AG08395 (cell line): ENCODE measurements around the gene SUMO1.
"Not testable (repeated sequence)": the region's sequence is repeated elsewhere in the genome, so short reads cannot be mapped to it uniquely, and the experiment has no call there.

Source experiments
- DNase-seq: peaks from one replicate; pipeline ENCODE4 v3.0.0; 2012; ENCODE audit warnings: mixed read lengths, low spot score

Gene SUMO1

DNA sequence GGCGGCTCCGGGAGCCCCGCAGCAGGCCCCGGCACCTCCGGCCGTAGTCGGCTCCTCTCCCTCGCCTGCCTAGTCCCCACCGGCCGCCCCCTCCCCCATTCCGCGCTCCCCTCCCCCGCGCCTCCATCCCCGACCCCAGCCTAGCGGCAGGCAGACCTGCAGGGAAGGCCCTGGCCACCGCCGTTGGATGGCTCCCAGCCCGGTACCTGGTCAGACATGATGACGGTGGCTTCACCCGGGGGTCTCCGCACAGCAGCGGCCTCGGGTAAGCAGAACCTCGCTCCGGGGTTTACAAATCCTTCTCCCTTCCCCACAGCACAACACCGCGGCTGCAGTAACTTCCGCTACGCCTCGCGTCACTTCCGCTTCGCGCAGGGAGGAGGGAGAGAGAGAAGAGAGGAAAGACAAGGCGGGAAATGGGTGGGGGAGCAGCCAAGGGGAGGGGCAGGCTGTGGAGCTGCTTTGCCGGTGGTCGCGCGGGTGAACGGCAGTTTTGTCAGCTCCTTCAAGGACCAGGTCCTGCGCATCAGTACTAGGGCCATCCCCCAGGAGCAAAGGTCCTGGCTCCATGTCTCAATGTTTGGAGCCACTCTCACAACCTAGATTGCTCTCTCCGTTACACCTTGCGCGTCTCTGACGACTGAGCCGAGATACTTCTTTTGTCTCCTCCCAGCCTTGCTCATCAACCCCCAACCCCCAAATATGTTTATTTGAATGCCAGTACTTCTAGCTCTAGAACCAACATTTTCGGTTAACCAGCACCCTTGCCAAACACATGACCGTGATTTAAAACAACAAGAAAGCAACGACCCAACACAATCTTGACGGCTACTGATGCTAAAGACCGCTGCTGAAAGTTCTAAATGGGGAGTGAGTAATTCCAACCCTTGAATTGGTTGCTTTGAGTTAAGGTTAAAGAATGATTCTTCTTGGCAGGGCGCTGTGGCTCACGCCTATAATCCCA, at the start of gene SUMO1:
SUMO1 (minus strand) TSS at position 364 of the 964 bp plus-strand sequence; CDS start at position 218, 146 bp downstream.
- peak; percentile 89 for DNase-seq

DNA sequence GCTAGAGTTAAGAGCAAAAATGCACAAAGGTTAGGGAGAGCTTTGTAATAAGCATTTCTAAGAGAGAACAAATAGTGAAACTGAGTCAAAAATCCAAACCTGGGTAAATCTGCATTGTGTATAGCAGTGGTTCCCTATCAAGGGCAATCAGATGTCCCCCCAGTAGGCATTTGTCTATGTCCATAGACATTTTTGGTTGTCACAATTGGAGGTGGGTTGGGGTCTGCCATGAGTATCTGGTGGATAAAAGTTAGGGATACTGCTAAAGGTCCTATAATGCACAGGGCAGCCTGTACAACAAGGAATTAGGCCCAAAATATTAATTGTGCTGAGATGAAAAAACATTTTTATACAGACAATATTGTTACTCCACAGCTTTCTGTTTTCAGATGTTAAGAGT, 48.2 kb upstream of the SUMO1 start:
- no peak for DNase-seq

DNA sequence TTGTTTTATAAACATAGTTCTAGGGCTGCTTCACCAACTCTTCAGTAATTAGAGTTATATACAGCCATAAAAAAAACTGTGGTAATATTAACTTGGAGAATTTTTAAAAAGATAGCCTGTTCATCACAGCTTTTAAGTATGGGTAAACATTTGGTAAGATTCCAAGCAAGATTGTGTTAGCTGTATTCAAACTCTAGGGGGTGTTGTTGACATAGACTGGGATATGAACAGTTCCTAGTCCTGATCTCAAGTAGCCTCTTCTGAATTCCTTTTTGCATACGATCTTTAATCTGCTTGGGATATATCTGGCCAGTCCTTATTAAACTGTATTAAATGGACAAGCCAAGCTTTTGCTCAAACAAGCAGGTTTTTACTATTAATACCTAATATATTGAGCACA, 40.5 kb upstream of the SUMO1 start:
- DNase-seq = peak; percentile 74

DNA sequence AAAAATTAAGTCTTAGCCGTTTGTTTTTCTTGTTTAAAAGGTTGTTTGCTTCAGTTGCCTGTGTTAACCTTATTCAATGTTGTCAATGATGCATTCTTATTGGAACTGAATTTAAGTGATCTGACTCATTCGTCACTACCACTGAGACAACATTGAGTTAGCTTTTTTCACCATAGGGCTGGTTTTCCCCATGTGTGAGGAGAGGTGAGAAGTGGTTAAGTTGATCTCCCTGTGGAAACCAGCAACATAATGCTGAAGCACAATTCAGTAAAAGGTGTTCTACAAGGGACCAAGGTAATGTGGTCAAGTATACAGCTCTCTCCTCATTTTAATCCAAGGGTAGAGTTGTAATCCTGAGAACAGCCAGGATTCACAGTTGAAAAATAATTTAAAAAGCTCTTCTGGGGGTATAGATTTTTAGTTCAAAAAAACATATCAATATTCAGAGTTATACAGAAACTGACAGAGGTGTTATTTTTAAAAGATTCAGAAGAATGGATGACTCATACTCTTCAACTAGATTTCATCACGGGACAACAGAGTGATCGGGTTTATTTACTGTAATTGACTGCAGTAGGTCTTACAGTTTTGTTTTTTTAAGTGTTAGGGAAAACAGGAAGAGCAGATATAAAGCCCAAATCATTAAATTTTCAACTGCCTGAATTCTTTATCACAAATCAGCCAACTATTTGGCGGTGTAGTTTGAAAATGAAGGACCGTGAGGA, 39.8 kb upstream of the SUMO1 start:
- peak; percentile 45 for DNase-seq

DNA sequence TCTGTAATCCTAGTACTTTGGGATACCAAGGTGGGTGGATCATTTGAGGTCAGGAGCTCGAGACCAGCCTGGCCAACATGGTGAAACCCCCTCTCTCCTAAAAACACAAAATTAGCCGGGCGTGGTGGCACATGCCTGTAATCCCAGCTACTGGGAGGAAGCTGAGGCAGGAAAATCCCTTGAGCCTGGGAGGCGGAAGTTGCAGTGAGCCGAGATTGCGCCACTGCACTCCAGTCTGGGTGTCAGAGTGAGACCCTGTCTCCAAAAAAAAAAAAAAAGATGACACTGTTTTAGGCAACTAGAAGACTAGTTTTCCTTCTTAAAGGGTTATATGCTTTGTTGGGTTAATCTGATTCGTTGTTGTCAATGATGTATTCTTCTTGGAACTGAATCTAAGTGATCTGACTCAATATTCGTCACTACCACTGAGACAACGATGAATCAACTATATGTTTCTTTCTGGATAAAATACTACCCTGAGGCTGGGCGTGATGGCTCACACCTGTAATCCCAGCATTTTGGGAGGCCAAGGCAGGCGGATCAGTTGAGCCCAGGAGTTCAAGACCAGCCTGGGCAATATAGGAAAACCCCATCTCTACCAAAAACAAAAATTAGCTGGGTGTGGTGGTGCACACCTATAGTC, 37.8 kb upstream of the SUMO1 start:
- peak; percentile 37 for DNase-seq

DNA sequence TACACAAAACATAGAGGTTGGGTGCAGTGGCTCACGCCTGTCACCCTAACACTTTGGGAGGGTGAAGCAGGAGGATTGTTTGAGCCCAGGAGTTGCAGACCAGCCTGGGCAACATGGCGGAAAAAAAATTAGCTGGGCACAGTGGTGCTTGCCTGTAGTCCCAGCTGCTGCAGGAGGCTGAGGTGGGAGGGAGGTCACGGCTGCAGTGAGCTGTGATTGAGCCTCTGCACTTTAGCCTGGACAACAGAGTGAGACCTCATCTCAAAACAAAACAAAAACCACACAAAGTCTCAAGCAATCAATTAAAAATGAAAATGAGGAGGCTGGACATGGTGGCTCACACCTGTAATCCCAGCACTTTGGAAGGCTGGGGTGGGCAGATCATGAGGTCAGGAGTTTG, 32.1 kb upstream of the SUMO1 start:
- no peak for DNase-seq

DNA sequence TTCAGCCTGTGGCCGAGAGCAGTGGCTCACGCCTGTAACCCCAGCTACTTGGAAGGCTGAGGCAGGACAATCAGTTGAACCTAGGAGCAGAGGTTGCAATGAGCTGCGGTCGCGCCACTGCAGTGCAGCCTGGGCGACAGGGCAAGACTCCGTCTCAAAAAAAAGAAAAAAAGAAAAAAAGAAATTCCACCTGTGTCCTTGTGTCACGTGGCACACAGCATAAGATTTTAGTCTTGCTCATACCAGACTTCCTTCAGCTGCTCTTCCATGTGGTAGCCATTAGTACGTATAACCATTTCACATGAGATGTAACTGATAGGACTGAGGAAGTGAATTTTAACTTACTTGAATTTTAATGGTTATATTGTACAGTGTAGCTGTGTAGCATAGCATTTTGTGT, 31.2 kb upstream of the SUMO1 start:
- no peak for DNase-seq

DNA sequence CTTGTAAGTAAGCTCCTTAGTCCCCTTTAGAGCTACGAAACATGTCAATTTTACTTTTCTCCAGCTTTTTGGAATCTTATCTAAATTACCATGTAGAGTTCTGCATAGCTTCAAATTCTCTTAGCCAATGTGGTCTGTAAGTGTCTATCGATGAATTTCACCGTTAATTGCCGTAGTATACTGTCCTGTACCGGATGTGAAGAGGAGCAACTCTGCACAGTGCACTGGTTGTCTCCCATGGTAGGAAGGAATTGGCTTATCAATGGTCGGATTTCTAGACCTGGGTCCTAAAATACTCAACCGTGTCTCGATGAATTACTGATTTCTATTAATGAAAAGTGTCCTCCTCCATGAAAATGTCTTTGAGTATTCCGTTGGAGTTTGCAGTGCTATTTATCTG, 29.1 kb upstream of the SUMO1 start:
- DNase-seq = peak; percentile 10

DNA sequence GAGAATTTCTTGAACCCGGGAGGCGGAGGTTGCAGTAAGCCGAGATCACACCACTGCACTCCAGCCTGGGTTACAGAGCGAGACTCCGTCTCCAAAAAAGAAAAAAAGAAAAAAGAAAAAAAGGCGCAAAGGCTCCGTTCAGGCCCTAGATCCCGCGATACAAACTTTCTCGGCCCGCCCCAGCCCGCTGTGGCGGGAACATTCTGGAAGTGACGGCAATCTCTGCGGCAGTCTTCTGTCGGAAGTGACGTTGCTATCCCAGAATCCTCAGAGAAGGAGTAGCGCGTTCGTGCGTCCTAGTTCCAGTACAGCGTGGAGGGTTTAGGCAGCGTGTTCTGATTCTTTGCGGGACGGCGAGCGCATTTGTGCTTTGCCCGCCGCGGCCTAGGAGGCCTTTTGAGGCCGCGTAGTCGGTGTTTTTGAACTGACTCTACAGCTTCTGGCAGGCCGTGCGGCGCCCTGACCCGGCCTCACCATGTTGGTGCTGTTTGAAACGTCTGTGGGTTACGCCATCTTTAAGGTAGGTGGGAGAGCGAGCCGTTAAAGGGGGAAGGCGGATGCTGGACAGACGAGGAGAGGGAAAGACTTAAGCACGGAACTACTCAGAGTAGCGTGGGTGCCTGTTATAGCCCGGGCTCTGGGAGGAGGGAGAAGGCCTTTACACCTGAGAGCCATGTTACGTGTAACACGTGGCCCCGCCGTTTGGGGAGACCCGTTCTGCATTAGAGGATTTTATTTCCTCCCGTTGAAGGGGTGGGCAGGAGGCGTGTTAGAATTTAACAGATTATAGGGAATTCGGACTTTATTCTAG, 27.3 kb upstream of the SUMO1 start, which contains the start of gene NOP58:
NOP58 (plus strand) TSS at position 297 of the 811 bp plus-strand sequence; CDS start at position 476, 179 bp downstream.
- peak; percentile 97 for DNase-seq

DNA sequence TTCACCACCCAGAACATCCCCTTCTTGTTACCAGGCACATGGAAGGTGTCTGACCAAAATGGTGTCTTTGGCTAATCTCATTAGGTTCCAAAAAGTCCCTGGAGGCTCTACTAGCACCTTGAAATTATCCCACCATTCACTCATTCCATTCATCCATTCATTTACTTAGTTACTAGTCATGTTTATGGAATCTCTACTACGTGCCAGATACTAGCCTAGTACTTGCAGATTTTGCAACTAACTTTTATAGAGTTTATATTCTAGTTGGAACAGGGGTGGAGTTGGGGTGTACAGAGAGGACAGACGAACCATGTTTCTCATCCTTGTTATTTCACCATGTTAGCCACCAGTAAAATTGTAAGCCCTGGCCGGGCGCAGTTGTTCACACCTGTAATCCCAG, 23.1 kb upstream of the SUMO1 start:
- peak; percentile 19 for DNase-seq

DNA sequence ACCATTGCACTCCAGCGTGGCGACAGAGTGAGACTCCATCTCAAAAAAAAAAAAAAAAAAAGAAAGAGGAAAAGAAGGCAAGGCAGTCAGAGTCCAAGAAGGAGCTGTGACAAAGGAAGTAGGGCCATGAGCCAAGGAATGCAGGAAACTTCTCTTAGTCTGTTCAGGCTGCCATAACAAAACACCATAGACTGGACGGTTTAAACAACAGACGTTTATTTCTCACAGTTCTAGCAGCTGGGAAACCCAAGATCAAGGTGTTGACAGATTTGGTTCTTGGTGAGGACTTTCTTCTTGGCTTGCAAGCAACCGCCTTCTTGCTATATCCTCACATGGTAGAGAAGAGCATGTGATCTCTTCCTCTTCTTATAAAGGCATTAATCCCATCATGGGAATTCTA, 13.1 kb upstream of the SUMO1 start:
- DNase-seq = no peak

DNA sequence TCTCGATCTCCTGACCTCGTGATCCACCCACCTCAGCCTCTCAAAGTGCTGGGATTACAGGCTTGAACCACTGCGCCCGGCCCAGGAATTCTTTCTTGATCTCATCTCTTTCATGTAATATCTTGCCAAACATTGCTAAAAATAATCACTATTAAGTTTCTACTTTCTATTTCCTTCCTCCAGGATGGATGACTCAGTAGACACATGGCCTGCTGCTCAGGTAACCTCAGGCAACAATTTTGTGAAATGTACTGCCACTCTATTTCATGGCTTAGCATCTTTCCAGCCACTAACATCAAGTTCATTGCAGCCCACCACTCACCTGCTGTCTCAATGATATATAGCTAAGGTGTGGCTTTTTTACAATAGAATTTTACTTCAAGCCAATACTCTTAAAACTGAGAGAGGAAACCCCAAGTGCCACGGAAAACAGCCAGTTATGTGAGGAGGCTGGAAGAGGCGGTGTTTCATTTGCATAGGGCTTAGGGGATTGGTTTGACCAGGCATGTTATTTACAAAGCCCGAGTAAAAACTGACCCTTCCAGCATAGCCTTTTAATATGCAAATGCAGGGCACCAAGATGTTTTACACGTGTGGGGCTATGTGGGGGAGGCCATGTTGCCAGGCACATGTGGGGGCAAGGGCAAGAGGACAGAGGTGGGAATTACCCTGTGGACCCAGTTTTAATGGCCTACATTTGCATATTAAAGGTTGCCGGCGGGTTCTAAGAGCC, 11.3 kb upstream of the SUMO1 start:
- DNase-seq = no peak

DNA sequence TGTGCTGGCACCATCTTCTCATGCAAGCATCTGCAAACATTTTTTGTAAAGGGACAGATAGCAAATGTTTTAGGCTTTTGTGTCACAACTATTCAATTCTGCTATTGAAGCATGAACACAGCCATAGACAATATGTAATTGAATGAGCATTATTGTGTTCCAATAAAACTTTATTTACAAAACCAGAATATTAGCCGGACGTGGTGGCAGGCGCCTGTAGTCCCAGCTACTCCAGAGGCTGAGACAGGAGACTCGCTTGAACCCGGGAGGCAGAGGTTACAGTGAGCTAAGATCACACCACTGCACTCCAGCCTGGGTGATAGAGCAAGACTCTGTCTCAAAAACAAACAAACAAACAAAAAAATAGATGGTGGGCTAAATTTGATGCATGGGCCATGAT, 9.3 kb upstream of the SUMO1 start:
- DNase-seq = not testable (repeated sequence)

DNA sequence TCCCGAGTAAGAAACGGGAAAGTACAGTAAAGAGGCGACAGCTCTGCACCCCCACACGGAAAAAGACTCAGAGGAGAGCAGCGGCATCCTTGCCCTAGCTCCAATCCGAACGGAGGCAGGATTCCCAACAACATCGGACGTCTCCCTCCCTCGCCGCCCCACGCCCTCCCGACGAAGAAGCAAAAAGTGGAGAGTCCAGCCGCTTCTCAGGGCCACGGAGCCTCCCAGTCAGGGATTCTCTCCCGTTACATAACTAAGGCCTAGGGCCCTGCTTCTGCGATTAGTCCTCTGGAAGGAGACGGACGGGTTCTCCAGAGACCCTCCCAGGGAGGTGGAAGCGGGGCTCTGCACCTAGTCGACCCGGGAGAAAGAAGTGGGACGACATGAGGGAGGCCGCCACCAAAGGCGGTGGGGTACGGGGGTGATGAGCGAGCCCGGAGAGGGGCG, 587 bp downstream of the SUMO1 start:
- DNase-seq = peak; percentile 69

DNA sequence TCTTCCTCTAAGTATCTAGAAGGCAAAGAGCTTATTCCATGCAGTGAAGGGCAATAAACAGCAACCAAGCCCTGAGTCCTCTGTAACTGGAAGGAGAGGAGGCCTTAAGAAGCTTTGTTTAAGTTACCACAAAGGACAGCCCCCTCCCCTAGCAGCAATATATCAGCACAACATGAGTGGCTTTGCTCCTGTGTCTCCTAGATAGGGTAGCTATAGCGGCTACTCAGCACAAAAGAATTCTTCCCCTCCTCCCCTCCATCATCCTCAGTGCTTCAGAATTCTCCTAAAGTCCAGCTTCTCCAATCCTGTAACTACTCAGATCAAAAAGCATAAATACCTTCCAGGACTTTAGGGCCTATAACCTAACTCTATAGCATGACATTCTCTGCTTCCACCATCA, 16.5 kb downstream of the SUMO1 start:
- peak; percentile 37 for DNase-seq

DNA sequence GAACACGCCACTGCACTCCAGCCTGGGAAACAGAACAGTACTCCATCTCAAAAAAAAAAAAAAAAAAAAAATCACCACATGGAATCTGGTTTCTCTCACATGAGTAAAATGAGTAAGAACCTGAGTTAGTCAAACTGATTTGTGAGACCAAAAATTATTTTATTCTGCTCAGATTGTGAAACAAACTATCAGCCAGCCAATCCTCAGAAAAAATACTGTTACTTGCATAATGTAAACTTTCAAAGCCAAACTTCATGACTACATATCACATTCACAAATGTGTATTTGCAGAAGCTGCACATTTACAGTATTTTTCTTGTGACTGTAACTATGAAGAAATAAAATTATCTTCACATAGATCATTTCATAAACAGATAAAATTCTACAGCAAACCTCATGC, 23.2 kb downstream of the SUMO1 start:
- no peak for DNase-seq

DNA sequence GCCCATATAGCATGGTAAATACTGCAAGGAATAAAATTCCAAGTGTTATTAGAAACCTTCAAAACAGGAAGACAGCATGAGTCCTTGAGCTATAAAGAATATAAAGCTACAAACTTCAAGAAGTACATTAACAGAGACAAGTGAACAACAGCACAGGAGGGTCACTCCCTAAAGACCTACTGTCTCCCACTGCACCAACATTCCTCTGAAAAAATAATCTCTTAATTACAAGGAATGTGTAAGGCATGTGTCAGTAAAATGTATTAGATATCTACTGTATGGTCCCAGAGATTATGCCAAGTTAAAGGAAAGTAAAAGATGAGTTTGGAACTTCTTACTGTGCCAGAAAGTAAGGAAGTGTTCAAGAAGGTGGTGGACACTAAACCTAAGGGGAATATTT, 29.9 kb downstream of the SUMO1 start:
- no peak for DNase-seq

DNA sequence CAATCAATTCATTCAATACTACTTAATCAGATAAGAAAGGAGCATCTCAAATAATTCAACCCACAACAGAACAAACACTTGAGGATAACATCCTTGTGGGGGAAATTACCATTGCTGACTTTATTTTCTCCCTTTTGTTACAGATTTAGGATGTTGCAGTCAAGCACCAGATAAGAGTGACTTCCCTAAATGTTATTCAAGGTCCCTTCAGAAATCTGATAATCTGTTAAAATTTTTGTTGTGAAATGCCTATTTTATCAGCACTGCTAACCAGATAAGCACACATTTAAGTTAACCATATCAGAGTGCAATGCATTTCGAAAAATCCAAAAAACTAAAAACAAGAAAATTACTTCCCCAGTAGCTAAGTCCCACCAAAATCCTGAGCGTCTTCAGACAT, 33.5 kb downstream of the SUMO1 start:
- no peak for DNase-seq

DNA sequence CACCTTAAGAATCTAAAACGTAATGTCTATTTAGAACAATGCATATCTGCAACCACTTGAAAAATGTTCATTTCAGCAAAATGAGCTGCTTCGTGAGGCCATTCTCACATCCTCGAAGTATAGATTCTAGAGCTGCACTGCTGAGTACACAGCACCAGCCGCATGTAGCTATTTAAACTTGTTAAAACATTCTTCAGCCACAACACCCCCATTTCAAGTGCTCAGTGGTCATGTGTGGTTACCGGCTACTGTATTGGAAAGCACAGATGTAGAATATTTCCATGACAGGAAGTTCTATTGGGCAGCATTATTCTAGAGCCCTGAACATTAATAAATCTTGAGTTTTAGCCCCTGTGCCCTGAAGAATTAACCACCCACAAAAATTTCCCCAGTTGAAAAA, 35.0 kb downstream of the SUMO1 start:
- no peak for DNase-seq

DNA sequence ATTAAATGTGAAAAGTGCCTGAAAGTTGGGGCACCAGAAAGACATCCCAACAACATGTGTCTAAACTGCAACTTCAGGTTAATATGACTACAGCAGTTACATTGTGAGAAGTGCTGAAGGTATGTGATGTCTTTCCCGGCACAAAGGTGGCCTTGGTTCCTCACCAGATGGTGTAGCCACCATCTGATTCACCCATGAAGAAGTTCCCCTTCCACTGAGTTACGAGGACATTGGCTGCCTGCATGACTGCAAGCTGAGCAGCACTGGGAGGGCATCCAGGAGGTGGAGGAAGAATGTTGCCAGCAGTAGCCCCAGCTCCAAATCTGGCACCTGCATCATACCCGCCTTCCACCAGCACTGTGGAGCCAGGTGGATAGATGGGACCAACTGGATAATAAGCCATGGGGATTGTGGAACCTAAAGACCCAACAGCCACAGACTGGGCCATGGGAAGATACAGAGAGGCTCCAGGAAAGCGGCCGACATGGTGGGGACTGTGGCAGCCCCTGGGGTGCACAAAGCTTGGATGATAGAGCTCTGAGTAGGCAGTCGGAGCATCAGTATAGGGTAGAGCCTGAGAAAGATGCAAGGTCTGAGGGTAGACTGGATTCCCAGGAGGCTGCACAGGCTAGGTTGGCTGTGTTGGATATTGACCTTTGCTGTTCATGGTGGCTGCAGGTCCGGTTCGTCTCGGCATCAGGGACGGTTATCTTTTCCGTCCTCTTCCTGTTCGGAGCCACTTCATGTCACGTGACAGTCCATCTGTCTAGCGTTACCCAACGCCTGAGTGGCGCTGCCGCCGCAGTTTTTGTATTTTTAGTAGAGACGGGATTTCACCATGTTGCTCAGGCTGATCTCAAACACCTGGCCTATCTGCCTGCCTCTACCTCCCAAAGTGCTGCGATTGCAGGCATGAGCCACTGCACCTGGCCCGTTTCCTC, 36.9 kb downstream of the SUMO1 start:
- DNase-seq = no peak
